ENCODE data around the gene PIGL. TPM values are rescaled to one million over a fixed set of nuclear protein-coding genes. Genes with fewer than 3 reads are reported as not detected.
"Not testable (repeated sequence)": the region's sequence is repeated elsewhere in the genome, so short reads cannot be mapped to it uniquely, and the experiment has no call there.

Gene PIGL
- total and polyA plus RNA-seq, 9 donors, result 10.7 to 18.7 (median 14.9) TPM

DNA sequence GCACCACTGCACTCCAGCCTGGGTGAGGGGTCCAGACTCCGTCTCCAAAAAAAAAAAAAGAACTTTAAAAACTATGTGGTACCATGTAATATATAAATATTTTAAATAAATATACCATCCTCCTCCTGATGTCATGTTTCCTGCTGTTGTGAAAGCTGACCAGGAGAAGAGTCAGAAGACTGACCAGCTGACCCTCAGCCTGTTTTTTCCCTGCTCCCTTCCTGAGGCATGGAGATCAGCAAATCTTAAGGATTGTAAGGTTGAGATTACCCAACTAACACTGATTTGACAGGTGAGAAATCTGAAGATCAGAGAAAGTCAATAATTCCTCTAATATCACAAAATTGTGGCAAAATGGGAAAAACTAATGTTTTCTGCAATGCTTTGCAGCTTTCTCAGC lies 19.7 kb upstream of the PIGL start:
- Histone ChIP-seq H3K36me3 (ENCODE audit: control insufficient read depth, insufficient read depth, low read length) (peaks cover 6% of the 10 kb centered on the region), H3K27ac (ENCODE audit: low read length) (no peak overlapping the region), H3K4me1 (ENCODE audit: control insufficient read depth, insufficient read depth, low read length) (peaks cover 6% of the 10 kb centered on the region), H3K4me3 (ENCODE audit: low read length) (no peak overlapping the region), H3K27me3 (ENCODE audit: control insufficient read depth, insufficient read depth, low read length) (no peaks in the 10 kb centered on the region), H3K9me3 (replicated peaks; ENCODE audit: control insufficient read depth, low read depth, low read length) (no peaks in the 10 kb centered on the region)
- DNase-seq, result no peak
- no CpG with 5 or more reads among the region's 1 CpG for WGBS (ENCODE audit: insufficient coverage)

DNA sequence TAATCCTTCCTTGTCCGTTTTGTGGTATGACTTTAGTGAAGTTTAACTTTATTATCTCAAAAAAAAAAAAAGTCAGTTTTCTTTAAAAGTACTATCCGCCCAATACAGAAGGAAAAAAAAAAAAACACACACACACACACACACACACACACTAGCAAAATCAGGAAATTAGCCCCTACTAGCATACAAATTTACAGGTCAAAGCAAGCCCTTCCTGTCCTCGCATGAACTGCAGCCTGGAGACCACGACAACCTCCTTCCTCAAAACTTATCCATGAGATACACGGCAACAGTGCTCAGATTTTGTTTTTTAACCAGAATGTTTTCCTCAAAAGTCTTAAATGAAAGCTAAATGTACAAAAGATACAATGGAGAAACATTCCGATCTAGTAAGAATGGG lies 17.9 kb upstream of the PIGL start:
- WGBS (ENCODE audit: insufficient coverage), result 100% methylated on average over 1 of the region's 6 CpGs
- H3K4me3 ChIP-seq (ENCODE audit: low read length), result no peak overlapping the region
- peaks cover 2% of the 10 kb centered on the region for H3K36me3 ChIP-seq (ENCODE audit: control insufficient read depth, insufficient read depth, low read length)
- H3K27me3 ChIP-seq (ENCODE audit: control insufficient read depth, insufficient read depth, low read length), result no peaks in the 10 kb centered on the region
- DNase-seq, result peak; percentile 37
- H3K9me3 ChIP-seq (replicated peaks; ENCODE audit: control insufficient read depth, low read depth, low read length), result no peaks in the 10 kb centered on the region
- H3K4me1 ChIP-seq (ENCODE audit: control insufficient read depth, insufficient read depth, low read length), result peaks cover 6% of the 10 kb centered on the region
- H3K27ac ChIP-seq (ENCODE audit: low read length), result no peak overlapping the region

DNA sequence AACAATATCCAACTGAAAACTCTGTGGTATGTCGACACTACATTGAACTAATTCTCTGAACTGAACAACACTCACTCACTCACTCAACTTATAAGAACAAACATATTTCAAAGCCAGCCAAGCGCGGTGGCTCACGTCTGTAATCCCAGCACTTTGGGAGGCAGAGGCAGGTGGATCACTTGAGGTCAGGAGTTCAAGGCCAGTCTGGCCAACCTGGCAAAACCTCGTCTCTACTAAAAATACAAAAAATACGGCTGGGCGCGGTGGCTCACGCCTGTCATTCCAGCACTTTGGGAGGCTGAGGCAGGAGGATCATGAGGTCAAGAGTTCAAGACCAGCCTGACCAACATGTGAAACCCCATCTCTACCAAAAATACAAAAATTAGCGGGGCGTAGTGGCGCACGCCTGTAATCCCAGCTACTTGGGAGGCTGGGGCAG lies 15.3 kb upstream of the PIGL start:
- H3K4me1 ChIP-seq (ENCODE audit: control insufficient read depth, insufficient read depth, low read length); DNase-seq; H3K9me3 ChIP-seq (replicated peaks; ENCODE audit: control insufficient read depth, low read depth, low read length); H3K4me3 ChIP-seq (ENCODE audit: low read length); H3K36me3 ChIP-seq (ENCODE audit: control insufficient read depth, insufficient read depth, low read length); H3K27ac ChIP-seq (ENCODE audit: low read length); H3K27me3 ChIP-seq (ENCODE audit: control insufficient read depth, insufficient read depth, low read length): not testable (repeated sequence)
- 85% methylated on average over 10 of the region's 13 CpGs for WGBS (ENCODE audit: insufficient coverage)

DNA sequence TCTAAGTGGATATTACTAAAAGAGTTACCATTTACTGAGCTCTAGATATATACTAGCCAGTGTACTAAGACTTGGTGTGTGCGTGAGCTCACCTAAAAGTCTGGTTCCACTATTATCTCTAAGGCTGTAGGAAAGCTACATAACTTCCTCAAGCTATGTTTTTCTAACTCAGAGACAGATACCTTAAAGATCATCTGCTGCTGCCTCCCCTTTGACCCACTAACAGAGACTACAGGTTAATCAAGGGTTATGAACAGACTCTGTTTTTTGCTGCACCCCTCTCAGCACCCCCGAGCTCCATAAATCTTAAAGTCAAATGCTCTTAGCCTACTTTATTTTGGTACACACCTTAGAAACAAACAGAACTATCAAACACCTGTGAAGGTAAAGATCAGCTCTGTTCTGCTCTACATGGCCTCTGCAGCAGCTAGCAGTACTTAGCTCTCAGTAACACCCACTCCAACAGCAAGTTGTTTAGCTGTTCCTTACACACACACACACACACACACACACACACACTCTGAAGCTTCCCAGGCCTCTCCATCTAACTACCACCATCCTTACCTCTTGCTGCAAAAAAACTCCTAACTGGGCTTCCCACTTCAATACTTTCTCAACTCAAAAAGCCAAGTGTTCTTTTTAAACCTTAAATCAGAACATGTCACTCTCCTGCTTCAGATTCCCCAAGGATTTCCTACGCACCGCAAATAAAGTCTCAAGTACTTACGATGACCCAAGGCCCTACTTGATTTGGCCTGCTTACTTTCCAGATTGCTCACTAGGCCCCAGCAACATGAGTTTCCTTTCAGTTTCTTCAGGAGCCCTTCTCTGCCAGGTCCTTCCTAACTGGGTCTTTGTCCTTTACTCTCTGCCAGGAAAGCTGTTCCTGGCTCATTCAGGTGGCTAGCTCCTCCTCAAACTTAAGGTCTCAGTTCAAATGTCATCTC lies 14.2 kb upstream of the PIGL start:
- not testable (repeated sequence) for H3K36me3 ChIP-seq (ENCODE audit: control insufficient read depth, insufficient read depth, low read length); H3K27me3 ChIP-seq (ENCODE audit: control insufficient read depth, insufficient read depth, low read length); H3K27ac ChIP-seq (ENCODE audit: low read length); H3K4me3 ChIP-seq (ENCODE audit: low read length); H3K4me1 ChIP-seq (ENCODE audit: control insufficient read depth, insufficient read depth, low read length); DNase-seq; H3K9me3 ChIP-seq (replicated peaks; ENCODE audit: control insufficient read depth, low read depth, low read length)
- 57% methylated on average over 4 of the region's 5 CpGs for WGBS (ENCODE audit: insufficient coverage)

DNA sequence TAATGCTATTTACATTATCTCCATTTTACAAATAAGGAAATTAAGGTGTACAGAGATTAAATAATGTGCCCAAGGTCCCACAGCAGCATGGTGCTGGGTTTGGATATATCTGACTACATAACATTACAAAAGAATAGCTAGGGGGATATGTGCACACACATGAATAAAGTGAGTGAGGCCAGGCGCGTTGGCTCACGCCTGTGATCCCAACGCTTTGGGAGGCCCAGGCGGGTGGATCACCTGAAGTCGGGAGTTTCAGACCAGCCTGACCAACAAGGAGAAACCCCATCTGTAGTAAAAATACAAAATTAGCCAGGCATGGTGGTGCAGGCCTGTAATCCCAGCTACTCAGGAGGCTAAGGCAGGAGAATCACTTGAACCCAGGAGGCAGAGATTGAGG lies 12.2 kb upstream of the PIGL start:
- not testable (repeated sequence) for H3K27ac ChIP-seq (ENCODE audit: low read length); H3K4me1 ChIP-seq (ENCODE audit: control insufficient read depth, insufficient read depth, low read length); H3K9me3 ChIP-seq (replicated peaks; ENCODE audit: control insufficient read depth, low read depth, low read length); DNase-seq; H3K4me3 ChIP-seq (ENCODE audit: low read length); H3K27me3 ChIP-seq (ENCODE audit: control insufficient read depth, insufficient read depth, low read length); H3K36me3 ChIP-seq (ENCODE audit: control insufficient read depth, insufficient read depth, low read length)
- WGBS (ENCODE audit: insufficient coverage), result no CpG with 5 or more reads among the region's 6 CpGs

DNA sequence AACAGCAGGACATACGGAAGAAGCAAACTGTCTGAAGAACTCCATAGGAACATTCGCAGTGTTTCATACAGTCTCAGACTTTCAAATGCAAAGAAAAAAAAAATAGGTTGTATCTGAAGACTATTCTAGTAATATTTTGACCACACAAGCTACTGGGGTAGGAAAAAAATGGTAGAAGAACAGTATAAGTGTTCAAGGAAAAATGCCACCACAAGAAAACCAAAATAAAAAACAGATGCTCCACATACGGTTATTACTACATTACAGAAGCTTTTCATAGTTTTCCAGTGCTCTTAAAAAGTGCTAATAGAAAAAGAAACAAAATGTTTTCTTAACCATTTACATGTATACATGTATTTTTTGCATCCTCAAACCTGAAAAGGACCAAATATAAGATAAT lies 5.4 kb upstream of the PIGL start:
- Histone ChIP-seq H3K36me3 (ENCODE audit: control insufficient read depth, insufficient read depth, low read length) (no peaks in the 10 kb centered on the region), H3K4me1 (ENCODE audit: control insufficient read depth, insufficient read depth, low read length) (peaks cover 9% of the 10 kb centered on the region), H3K4me3 (ENCODE audit: low read length) (no peak overlapping the region), H3K9me3 (replicated peaks; ENCODE audit: control insufficient read depth, low read depth, low read length) (no peaks in the 10 kb centered on the region), H3K27ac (ENCODE audit: low read length) (no peak overlapping the region), H3K27me3 (ENCODE audit: control insufficient read depth, insufficient read depth, low read length) (no peaks in the 10 kb centered on the region)
- DNase-seq, result no peak
- WGBS (ENCODE audit: insufficient coverage), result no CpG with 5 or more reads among the region's 3 CpGs

DNA sequence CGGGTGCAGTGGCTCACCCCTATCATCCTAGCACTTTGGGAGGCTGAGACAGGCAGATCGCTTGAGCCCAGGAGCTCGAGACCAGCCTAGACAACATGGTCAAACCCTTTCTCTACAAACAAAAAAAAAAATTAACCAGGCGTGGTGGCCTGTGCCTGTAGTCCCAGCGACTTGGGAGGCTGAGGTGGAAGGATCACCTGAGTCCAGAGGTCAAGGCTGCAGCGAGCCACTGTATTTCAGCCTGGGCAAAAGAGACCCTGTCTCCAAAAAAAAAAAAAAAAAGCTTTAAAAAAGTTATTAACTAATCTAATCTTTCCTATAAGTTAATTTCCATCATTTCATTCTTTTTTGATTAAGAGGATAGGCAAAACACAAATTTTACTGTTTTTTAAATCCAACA lies 4.2 kb upstream of the PIGL start:
- Histone ChIP-seq H3K4me1 (ENCODE audit: control insufficient read depth, insufficient read depth, low read length) (peaks cover 13% of the 10 kb centered on the region), H3K9me3 (replicated peaks; ENCODE audit: control insufficient read depth, low read depth, low read length) (no peaks in the 10 kb centered on the region), H3K4me3 (ENCODE audit: low read length) (no peak overlapping the region), H3K27ac (ENCODE audit: low read length) (no peak overlapping the region), H3K36me3 (ENCODE audit: control insufficient read depth, insufficient read depth, low read length) (no peaks in the 10 kb centered on the region), H3K27me3 (ENCODE audit: control insufficient read depth, insufficient read depth, low read length) (no peaks in the 10 kb centered on the region)
- no peak for DNase-seq
- 63% methylated on average over 1 of the region's 6 CpGs for WGBS (ENCODE audit: insufficient coverage)

DNA sequence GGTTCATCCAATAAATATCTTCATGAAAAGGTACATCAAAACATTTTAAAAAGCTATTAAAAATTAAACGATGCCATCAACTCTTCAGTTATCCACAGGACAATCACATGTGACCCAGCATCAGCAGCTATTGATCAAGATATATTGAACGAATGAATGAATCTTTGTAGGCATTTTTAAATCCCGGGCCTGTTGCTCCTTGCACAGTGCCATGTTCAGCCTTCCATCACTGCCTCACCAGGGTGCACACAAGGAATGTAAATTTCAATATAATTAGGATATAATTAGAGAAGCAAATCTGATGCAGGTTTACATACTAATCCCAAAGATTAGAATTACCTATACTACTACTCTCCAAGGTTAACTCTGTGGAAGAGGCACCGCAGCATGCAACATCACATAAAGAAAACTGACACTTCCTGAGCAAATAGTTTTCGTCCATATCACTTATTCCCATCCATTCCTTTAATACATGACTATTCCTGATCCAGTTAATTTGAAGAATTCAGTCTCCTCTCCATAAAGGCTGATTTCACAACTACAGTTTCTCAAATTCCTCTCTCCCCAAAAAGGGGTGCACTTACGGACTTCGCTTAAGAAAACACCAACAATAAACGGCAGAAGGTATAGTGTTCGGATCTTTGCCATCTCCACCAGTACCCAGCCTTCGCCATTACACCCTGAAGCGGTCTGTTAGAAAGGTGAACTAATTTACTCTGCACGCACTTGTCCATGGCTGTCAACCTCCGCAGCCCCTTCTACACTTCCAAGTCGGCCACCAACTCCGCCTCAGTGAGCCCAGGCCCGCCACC lies 2.6 kb upstream of the PIGL start:
- no peaks in the 10 kb centered on the region for H3K36me3 ChIP-seq (ENCODE audit: control insufficient read depth, insufficient read depth, low read length)
- WGBS (ENCODE audit: insufficient coverage), result 0% methylated on average over 11 of the region's 16 CpGs
- peak overlapping the region; percentile 98 for H3K27ac ChIP-seq (ENCODE audit: low read length)
- DNase-seq, result no peak
- H3K4me1 ChIP-seq (ENCODE audit: control insufficient read depth, insufficient read depth, low read length), result peaks cover 13% of the 10 kb centered on the region
- H3K9me3 ChIP-seq (replicated peaks; ENCODE audit: control insufficient read depth, low read depth, low read length), result no peaks in the 10 kb centered on the region
- H3K27me3 ChIP-seq (ENCODE audit: control insufficient read depth, insufficient read depth, low read length), result no peaks in the 10 kb centered on the region
- H3K4me3 ChIP-seq (ENCODE audit: low read length), result peak overlapping the region; percentile 78

DNA sequence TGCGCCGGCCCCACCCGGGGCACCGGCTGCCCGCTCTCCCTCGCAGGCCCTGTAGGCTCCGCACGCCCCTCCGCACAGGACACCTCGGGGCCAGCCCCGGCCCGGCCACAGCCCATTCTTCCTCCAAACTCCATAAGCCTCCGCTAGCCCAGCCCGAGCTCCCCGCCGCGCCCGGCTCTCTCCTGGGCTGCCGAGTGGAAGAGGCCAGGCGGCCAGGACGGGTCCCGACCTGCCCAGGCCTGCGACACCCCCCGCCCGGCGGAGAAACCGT lies 2.1 kb upstream of the PIGL start:
- Histone ChIP-seq H3K27me3 (ENCODE audit: control insufficient read depth, insufficient read depth, low read length) (no peaks in the 10 kb centered on the region), H3K9me3 (replicated peaks; ENCODE audit: control insufficient read depth, low read depth, low read length) (no peaks in the 10 kb centered on the region), H3K4me1 (ENCODE audit: control insufficient read depth, insufficient read depth, low read length) (peaks cover 13% of the 10 kb centered on the region), H3K27ac (ENCODE audit: low read length) (peak overlapping the region; percentile 98), H3K36me3 (ENCODE audit: control insufficient read depth, insufficient read depth, low read length) (no peaks in the 10 kb centered on the region), H3K4me3 (ENCODE audit: low read length) (peak overlapping the region; percentile 78)
- DNase-seq, result no peak
- WGBS (ENCODE audit: insufficient coverage), result under 1% methylated on average over 25 of the region's 27 CpGs

DNA sequence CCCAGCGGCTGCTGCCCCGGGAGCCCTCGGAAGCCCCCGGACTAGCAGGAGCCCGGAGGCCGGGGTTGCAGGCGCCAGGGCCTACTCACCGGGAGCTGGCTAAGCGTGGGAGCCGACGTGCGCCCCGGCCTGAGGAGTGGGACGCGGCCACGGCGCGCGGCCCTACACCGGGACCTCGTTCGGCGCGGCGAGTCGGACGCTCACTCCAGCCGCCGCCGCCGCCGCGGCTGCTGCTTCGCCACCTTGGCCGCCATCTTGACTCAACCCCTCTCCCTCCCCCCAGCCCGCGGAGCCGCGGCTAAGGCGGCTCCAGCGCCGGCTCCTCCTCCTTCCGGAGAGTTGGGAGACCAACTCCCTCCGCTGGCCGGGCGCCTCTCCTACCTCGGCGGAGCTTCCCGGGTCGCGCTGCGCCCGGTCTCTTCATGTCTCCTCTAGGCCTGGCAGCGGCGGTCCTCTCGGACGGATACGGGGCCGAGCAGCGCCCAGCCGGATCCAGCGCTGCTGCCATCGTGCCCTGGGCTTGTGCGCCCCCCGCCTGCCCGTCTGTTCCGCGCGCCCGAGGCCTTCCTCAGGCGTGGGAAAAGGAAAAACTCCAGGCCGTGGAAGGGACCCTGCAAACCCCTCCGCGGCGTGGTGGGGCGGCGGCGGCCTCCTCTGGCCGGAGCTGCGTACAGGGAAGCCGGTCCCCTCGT lies 1.6 kb upstream of the PIGL start, which contains the start of gene NCOR1:
TSS of gene NCOR1 (minus strand) at position 262 of the 692 bp plus-strand sequence. CDS start 20,965 bp downstream, outside the sequence.
- 0% methylated on average over 81 of the region's 82 CpGs for WGBS (ENCODE audit: insufficient coverage)
- H3K27ac ChIP-seq (ENCODE audit: low read length), result peak within 1 kb of the TSS; percentile 98
- peak; percentile 98 for DNase-seq
- H3K36me3 ChIP-seq (ENCODE audit: control insufficient read depth, insufficient read depth, low read length), result no peaks in the 10 kb centered on the region
- no peaks in the 10 kb centered on the region for H3K27me3 ChIP-seq (ENCODE audit: control insufficient read depth, insufficient read depth, low read length)
- no peaks in the 10 kb centered on the region for H3K9me3 ChIP-seq (replicated peaks; ENCODE audit: control insufficient read depth, low read depth, low read length)
- peak within 1 kb of the TSS; percentile 78 for H3K4me3 ChIP-seq (ENCODE audit: low read length)
- H3K4me1 ChIP-seq (ENCODE audit: control insufficient read depth, insufficient read depth, low read length), result peaks cover 13% of the 10 kb centered on the region

Measured in muscle of leg (tissue), 11 donors.